Activated T-helper 1 cell treated with Interleukin-2 at 50 U/mL for 16 hours (primary cell): ENCODE results near the gene UTS2B.
"Not testable (repeated sequence)": the region's sequence is repeated elsewhere in the genome, so short reads cannot be mapped to it uniquely, and the experiment has no call there.

Source experiments
- DNase-seq: peaks from one replicate; pipeline ENCODE4 v3.0.0-alpha.2; 2020; ENCODE audit warnings: low read depth

UTS2B gene

GRCh38 chr3:191280111-191280510 is 50.2 kb downstream of the UTS2B start:
- no peak for DNase-seq

GRCh38 chr3:191275751-191276150 is 54.6 kb downstream of the UTS2B start:
- DNase-seq, result no peak

GRCh38 chr3:191275244-191275643 is 55.1 kb downstream of the UTS2B start:
- DNase-seq, result not testable (repeated sequence)

GRCh38 chr3:191269289-191270085 is 60.8 kb downstream of the UTS2B start:
- no peak for DNase-seq

- DNase-seq, result no peak
Observed at GRCh38 chr3:191268737-191269136, 61.6 kb downstream of the UTS2B start.

GRCh38 chr3:191263850-191264249 is 66.5 kb downstream of the UTS2B start:
- no peak for DNase-seq

- DNase-seq, result no peak
Observed at GRCh38 chr3:191263365-191263764, 67.0 kb downstream of the UTS2B start.

GRCh38 chr3:191262650-191263049 is 67.7 kb downstream of the UTS2B start:
- DNase-seq, result no peak

- no peak for DNase-seq
Observed at GRCh38 chr3:191261304-191261638, 69.1 kb downstream of the UTS2B start.

- DNase-seq, result no peak
Observed at GRCh38 chr3:191260431-191261303, 69.7 kb downstream of the UTS2B start.

- no peak for DNase-seq
Observed at GRCh38 chr3:191259486-191259885, 70.8 kb downstream of the UTS2B start.

GRCh38 chr3:191257286-191257685 is 73.0 kb downstream of the UTS2B start:
- DNase-seq, result no peak

- no peak for DNase-seq
Observed at GRCh38 chr3:191256405-191256804, 73.9 kb downstream of the UTS2B start.

GRCh38 chr3:191255156-191255555 is 75.2 kb downstream of the UTS2B start:
- DNase-seq, result no peak

GRCh38 chr3:191254098-191254873 is 76.0 kb downstream of the UTS2B start:
- DNase-seq, result no peak

- DNase-seq, result no peak
Observed at GRCh38 chr3:191253089-191253799, 77.1 kb downstream of the UTS2B start.

GRCh38 chr3:191246630-191247029 is 83.7 kb downstream of the UTS2B start:
- no peak for DNase-seq

- not testable (repeated sequence) for DNase-seq
Observed at GRCh38 chr3:191246034-191246433, 84.3 kb downstream of the UTS2B start.

GRCh38 chr3:191244242-191244867 is 86.0 kb downstream of the UTS2B start:
- DNase-seq, result no peak

GRCh38 chr3:191240486-191240885 is 89.8 kb downstream of the UTS2B start:
- DNase-seq, result no peak

GRCh38 chr3:191239407-191240031 is 90.8 kb downstream of the UTS2B start:
- DNase-seq, result no peak
